WTC11 (cell line): ENCODE measurements around the gene SLIT3. TPM values are rescaled to one million over a fixed set of nuclear protein-coding genes. Genes with fewer than 3 reads are reported as not detected.

Experiments used
- ATAC-seq: fragments of 200-7000 bp; cut with Tn5 transposase; 2 replicates; pipeline ENCODE4 v1.10.0; 2021; ENCODE audit warnings: mild to moderate bottlenecking, moderate library complexity
- CTCF ChIA-PET: fragments of 300-600 bp; sonication (Branson Sonifier 250); formaldehyde crosslinking; loops from one replicate; lab custom pipeline; 2021; ENCODE audit warnings: antibody characterized with exemption; lab: Charles Lee
- POLR2A ChIA-PET: fragments of 350-600 bp; sonication (Branson Sonifier 250); formaldehyde crosslinking; loops from one replicate; lab custom pipeline; 2021; ENCODE audit warnings: antibody characterized with exemption; lab: Charles Lee
- DNase-seq: peaks from one replicate; pipeline ENCODE4 v3.0.0; 2021; ENCODE audit warnings: low spot score
- H3K27ac Mint-ChIP-seq: 2 replicates; pipeline ENCODE4 v1.8.0; 2021; ENCODE audit warnings: mixed read lengths
- H3K27me3 Mint-ChIP-seq: 2 replicates; pipeline ENCODE4 v1.8.0; 2021; ENCODE audit warnings: low read depth, mild to moderate bottlenecking, moderate library complexity, mixed read lengths
- H3K36me3 Mint-ChIP-seq: 2 replicates; pipeline ENCODE4 v1.8.0; 2021; ENCODE audit warnings: mixed read lengths
- H3K4me1 Mint-ChIP-seq: 2 replicates; pipeline ENCODE4 v1.8.0; 2022; ENCODE audit warnings: mixed read lengths
- H3K4me3 Mint-ChIP-seq: 2 replicates; pipeline ENCODE4 v1.8.0; 2021; ENCODE audit warnings: mild to moderate bottlenecking, moderate library complexity, mixed read lengths
- H3K9me3 Mint-ChIP-seq: 2 replicates; pipeline ENCODE4 v1.8.0; 2021; ENCODE audit warnings: mixed read lengths
- CDX4 ChIP-seq: fragments of 250-450 bp; sonication (Bioruptor Pico); IDR thresholded peaks from 2 replicates; pipeline ENCODE4 v1.9.0; 2021; ENCODE audit warnings: moderate library complexity, mild to moderate bottlenecking, inconsistent platforms, borderline replicate concordance
- EMX1 ChIP-seq: fragments of 250-450 bp; sonication (Bioruptor Pico); IDR thresholded peaks from 2 replicates; pipeline ENCODE4 v1.8.0; 2021; ENCODE audit warnings: mild to moderate bottlenecking
- ERG ChIP-seq: fragments of 250-450 bp; sonication (Bioruptor Pico); IDR thresholded peaks from 2 replicates; pipeline ENCODE4 v1.8.0; 2021; ENCODE audit warnings: mild to moderate bottlenecking
- ESRRA ChIP-seq: sonication (generic); formaldehyde crosslinking; IDR thresholded peaks from 2 replicates; pipeline ENCODE4 v1.8.1; 2022; ENCODE audit warnings: mild to moderate bottlenecking, missing genetic modification reagents, borderline replicate concordance
- ETV6 ChIP-seq: sonication (generic); formaldehyde crosslinking; IDR thresholded peaks from 2 replicates; pipeline ENCODE4 v1.8.1; 2022; ENCODE audit warnings: mild to moderate bottlenecking, missing genetic modification reagents
- GTF2I ChIP-seq: fragments of 250-450 bp; sonication (Bioruptor Pico); conservative IDR thresholded peaks from 2 replicates; pipeline ENCODE4 v1.4.0; 2021; ENCODE audit warnings: mild to moderate bottlenecking
- HMGA2 ChIP-seq: fragments of 250-450 bp; sonication (Bioruptor Pico); IDR thresholded peaks from 2 replicates; pipeline ENCODE4 v1.4.0; 2021; ENCODE audit warnings: mild to moderate bottlenecking, moderate library complexity
- JUN ChIP-seq: sonication (generic); formaldehyde crosslinking; IDR thresholded peaks from 2 replicates; pipeline ENCODE4 v1.8.0; 2023; ENCODE audit warnings: mild to moderate bottlenecking, missing genetic modification reagents
- MYBL2 ChIP-seq: sonication (generic); formaldehyde crosslinking; IDR thresholded peaks from 2 replicates; pipeline ENCODE4 v1.8.1; 2023; ENCODE audit warnings: mild to moderate bottlenecking, moderate library complexity, missing genetic modification reagents
- SMAD4 ChIP-seq: sonication (generic); formaldehyde crosslinking; IDR thresholded peaks from 2 replicates; pipeline ENCODE4 v1.8.0; 2022; ENCODE audit warnings: mild to moderate bottlenecking, missing genetic modification reagents
- SOX15 ChIP-seq: fragments of 250-450 bp; sonication (Bioruptor Pico); IDR thresholded peaks from 2 replicates; pipeline ENCODE4 v1.9.0; 2021; ENCODE audit warnings: mild to moderate bottlenecking
- TEAD4 ChIP-seq: sonication (generic); formaldehyde crosslinking; IDR thresholded peaks from 2 replicates; pipeline ENCODE4 v1.8.0; 2022; ENCODE audit warnings: mild to moderate bottlenecking, missing genetic modification reagents
- USF1 ChIP-seq: sonication (generic); formaldehyde crosslinking; IDR thresholded peaks from 2 replicates; pipeline ENCODE4 v1.8.0; 2022; ENCODE audit warnings: mild to moderate bottlenecking, missing genetic modification reagents
- ZNF263 ChIP-seq: sonication (generic); formaldehyde crosslinking; IDR thresholded peaks from 2 replicates; pipeline ENCODE4 v1.8.1; 2022; ENCODE audit warnings: low read depth, mild to moderate bottlenecking, moderate library complexity, missing genetic modification reagents
- ZNF416 ChIP-seq: fragments of 250-450 bp; sonication (Bioruptor Pico); IDR thresholded peaks from 2 replicates; pipeline ENCODE4 v1.9.0; 2021; ENCODE audit warnings: mild to moderate bottlenecking, inconsistent platforms
- ZNF425 ChIP-seq: fragments of 250-450 bp; sonication (Bioruptor Pico); conservative IDR thresholded peaks from 2 replicates; pipeline ENCODE4 v1.9.0; 2021; ENCODE audit warnings: mild to moderate bottlenecking
- ZNF512 ChIP-seq: sonication (generic); formaldehyde crosslinking; IDR thresholded peaks from 2 replicates; pipeline ENCODE4 v1.8.1; 2022; ENCODE audit warnings: missing genetic modification reagents, borderline replicate concordance
- ZSCAN18 ChIP-seq: fragments of 250-450 bp; sonication (Bioruptor Pico); IDR thresholded peaks from 2 replicates; pipeline ENCODE4 v2.1.2; 2022; ENCODE audit warnings: mild to moderate bottlenecking, moderate library complexity
- total RNA-seq: library from RNA; stranded (reverse); gene quantifications from 3 replicates; pipeline ENCODE4 v1.2.3, GENCODE V29; 2021

SLIT3 gene
- total RNA-seq, 1 experiment from 2014 or later, result 1.9 TPM

GRCh38 chr5:169331292-169331852 is 30.4 kb upstream of the SLIT3 start:
- H3K4me3 Mint-ChIP-seq, result no peak overlapping the region
- TF ChIP-seq GTF2I (CRISPR knock-in tag) (no peak), SOX15 (CRISPR knock-in tag) (no peak), TEAD4 (CRISPR knock-in tag) (no peak), JUN (CRISPR knock-in tag) (no peak), MYBL2 (CRISPR knock-in tag) (no peak), ETV6 (CRISPR knock-in tag) (no peak), ZNF263 (no peak), SMAD4 (no peak), EMX1 (no peak)
- H3K9me3 Mint-ChIP-seq, result no peaks in the 10 kb centered on the region
- H3K27me3 Mint-ChIP-seq, result no peaks in the 10 kb centered on the region
- ATAC-seq (no peak), DNase-seq (no peak)
- no peak overlapping the region for H3K27ac Mint-ChIP-seq
- ChIA-PET CTCF (interaction anchor here (0.9 kb wide), 1 partner anchor 126 kb away, joined by 3 read pairs; no protein-coding TSS in a partner anchor), POLR2A (no interaction called here)
- H3K4me1 Mint-ChIP-seq, result no peaks in the 10 kb centered on the region
- no peaks in the 10 kb centered on the region for H3K36me3 Mint-ChIP-seq

- ATAC-seq, result no peak
- CTCF ChIA-PET, result no interaction called here
Measured at GRCh38 chr5:169328401-169328800, 27.5 kb upstream of the SLIT3 start.

More at GRCh38 chr5:169328401-169328800, 27.5 kb upstream of the SLIT3 start:
- Mint-ChIP-seq H3K4me1 (no peaks in the 10 kb centered on the region), H3K9me3 (no peaks in the 10 kb centered on the region), H3K27ac (no peak overlapping the region), H3K4me3 (no peak overlapping the region), H3K27me3 (0 out of 2 replicates have a peak, but pooled peaks cover 6% of the 10 kb centered on the region), H3K36me3 (no peaks in the 10 kb centered on the region)
- TF ChIP-seq ZNF416 (CRISPR knock-in tag) (no peak), ESRRA (CRISPR knock-in tag) (no peak), ZSCAN18 (no peak), SMAD4 (no peak), ZNF425 (CRISPR knock-in tag) (no peak), TEAD4 (CRISPR knock-in tag) (no peak), ZNF512 (CRISPR knock-in tag) (no peak), USF1 (CRISPR knock-in tag) (no peak), ERG (CRISPR knock-in tag) (no peak), HMGA2 (CRISPR knock-in tag) (no peak), CDX4 (CRISPR knock-in tag) (no peak)
- POLR2A ChIA-PET, result no interaction called here
- DNase-seq, result no peak
